ENCODE data around the gene PLCB3. TPM values are rescaled to one million over a fixed set of nuclear protein-coding genes. Genes with fewer than 3 reads are reported as not detected.
"Not testable (repeated sequence)": the region's sequence is repeated elsewhere in the genome, so short reads cannot be mapped to it uniquely, and the experiment has no call there.

Gene PLCB3
- polyA plus RNA-seq, 3 donors = 13.7 to 17.7 (median 15.8) TPM

DNA sequence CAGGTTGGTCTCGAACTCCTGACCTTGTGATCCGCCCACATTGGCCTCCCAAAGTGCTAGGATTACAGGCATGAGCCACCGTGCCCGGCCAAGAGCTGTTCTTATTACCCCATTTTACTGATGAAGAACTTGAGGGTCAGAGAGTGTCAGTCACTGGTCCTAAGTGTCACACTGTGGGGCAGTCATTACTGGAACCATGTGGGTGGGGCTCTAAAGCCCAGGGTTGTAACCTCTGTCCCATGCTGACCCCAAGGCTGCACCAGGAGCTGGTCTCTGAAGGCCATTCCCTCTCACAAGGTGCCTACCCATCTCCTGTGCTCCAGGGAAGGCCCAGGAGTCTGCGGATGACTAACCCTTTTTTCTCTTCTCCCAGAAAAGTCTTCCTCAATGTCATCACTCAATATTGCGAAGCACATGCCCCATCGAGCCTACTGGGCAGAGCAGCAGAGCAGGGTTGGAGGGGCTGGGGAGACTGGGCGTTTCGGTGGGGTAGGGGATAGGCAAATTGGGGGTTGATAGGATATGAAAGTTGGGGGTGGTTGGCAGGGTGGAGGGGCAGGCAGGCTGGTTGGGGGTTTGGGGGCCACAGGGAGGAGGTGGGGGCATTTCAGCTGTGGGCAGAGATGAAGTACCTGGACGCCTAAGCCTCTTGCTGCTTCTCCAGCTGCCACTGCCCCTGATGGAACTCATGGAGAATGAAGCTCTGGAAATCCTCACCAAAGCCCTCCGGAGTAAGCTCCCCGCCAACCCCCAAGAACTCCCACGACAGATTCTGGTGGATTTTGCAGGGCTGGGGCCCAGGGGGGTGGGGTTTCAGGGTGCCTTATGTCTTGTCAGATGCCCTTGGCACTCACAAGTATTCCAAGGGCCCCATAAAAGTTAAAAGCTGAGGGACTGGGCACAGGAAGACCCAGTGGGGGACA lies 52.0 kb downstream of the PLCB3 start:
- no peak for DNase-seq

- no peak for DNase-seq
Observed at GRCh38 chr11:64304032-64304315, 52.6 kb downstream of the PLCB3 start.

GRCh38 chr11:64304316-64305072 lies 53.2 kb downstream of the PLCB3 start:
- peak; percentile 88 for DNase-seq

GRCh38 chr11:64305075-64305690 lies 53.9 kb downstream of the PLCB3 start, which contains the start of gene ESRRA:
Gene ESRRA (plus strand): TSS chr11:64305524. CDS start chr11:64307180, 1,656 bp downstream.
- peak; percentile 97 for DNase-seq

- peak; percentile 45 for DNase-seq
Observed at GRCh38 chr11:64305691-64306562, 54.6 kb downstream of the PLCB3 start.

- no peak for DNase-seq
Observed at GRCh38 chr11:64306563-64306875, 55.2 kb downstream of the PLCB3 start.

- DNase-seq = no peak
Observed at GRCh38 chr11:64306876-64307622, 55.7 kb downstream of the PLCB3 start.

DNA sequence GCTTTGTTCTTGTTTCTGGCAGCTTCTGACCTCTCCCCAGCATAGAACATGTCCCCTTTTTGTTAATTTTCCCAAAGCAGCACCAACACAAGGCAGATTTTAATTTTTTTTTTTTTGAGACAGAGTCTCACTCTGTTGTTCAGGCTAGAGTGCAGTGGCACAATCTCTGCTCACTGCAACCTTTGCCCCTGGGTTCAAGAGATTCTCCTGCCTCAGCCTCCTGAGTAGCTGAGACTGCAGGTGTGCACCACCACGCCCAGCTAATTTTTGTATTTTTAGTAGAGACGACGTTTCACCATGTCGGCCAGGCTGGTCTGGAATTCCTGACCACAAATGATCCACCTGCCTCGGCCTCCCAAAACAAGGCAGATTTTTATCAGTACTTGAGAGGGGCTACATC lies 56.5 kb downstream of the PLCB3 start:
- DNase-seq = not testable (repeated sequence)

- DNase-seq = no peak
Observed at GRCh38 chr11:64312947-64313346, 61.6 kb downstream of the PLCB3 start.

DNA sequence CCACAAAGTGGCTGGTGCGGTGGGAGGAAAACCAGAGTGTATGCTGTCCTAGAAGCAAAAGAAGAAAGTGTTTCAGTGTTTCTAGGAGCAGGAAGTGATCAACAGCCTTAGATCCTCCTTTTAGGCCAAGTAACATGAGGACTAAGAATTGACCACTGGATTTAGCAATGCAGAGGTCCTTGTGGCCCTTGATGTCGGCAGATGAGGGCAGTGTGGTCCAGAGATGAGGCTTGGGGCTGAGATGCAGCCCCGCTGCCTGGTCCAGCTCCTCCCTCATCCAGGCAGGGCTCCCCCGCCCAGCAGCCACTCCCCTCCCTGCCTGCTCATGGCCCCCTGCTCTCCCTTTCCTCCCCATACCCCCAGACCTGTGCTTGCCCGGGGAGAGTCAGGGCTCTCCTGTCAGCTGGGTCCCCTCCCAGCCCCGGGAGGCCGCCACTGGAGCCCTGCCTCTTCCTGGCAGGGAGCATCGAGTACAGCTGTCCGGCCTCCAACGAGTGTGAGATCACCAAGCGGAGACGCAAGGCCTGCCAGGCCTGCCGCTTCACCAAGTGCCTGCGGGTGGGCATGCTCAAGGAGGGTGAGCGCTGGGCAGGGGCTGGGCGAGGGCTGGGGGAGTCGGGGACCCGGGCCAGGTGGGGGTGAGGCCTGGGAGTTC lies 62.3 kb downstream of the PLCB3 start:
- no peak for DNase-seq

DNA sequence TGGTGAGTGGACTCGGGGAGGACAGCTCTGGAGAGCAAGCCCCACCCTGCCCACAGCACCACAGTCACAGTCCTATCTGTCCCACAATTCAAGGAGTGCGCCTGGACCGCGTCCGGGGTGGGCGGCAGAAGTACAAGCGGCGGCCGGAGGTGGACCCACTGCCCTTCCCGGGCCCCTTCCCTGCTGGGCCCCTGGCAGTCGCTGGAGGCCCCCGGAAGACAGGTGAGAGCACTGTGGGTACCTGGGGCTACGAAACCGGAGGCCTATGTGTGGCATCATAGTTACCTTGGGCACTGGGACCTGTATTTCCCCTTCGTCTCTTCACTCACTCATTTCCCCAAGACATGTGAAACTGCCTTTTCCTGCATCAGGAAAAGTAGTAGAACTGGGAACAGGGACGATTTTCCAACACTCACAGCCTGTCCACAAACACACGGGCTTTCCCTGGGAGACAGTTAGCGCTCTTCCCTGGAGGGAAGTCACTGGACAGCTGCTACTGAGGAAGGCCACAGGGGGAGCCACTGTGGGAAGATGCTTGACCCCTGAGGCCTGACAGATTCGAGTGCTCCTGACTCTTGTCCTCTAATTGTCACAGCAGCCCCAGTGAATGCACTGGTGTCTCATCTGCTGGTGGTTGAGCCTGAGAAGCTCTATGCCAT lies 62.9 kb downstream of the PLCB3 start:
- no peak for DNase-seq

- no peak for DNase-seq
Observed at GRCh38 chr11:64314805-64315561, 63.7 kb downstream of the PLCB3 start.

DNA sequence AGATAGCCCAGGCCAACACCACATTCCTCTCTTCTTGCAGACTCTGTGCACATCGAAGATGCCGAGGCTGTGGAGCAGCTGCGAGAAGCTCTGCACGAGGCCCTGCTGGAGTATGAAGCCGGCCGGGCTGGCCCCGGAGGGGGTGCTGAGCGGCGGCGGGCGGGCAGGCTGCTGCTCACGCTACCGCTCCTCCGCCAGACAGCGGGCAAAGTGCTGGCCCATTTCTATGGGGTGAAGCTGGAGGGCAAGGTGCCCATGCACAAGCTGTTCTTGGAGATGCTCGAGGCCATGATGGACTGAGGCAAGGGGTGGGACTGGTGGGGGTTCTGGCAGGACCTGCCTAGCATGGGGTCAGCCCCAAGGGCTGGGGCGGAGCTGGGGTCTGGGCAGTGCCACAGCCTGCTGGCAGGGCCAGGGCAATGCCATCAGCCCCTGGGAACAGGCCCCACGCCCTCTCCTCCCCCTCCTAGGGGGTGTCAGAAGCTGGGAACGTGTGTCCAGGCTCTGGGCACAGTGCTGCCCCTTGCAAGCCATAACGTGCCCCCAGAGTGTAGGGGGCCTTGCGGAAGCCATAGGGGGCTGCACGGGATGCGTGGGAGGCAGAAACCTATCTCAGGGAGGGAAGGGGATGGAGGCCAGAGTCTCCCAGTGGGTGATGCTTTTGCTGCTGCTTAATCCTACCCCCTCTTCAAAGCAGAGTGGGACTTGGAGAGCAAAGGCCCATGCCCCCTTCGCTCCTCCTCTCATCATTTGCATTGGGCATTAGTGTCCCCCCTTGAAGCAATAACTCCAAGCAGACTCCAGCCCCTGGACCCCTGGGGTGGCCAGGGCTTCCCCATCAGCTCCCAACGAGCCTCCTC lies 64.6 kb downstream of the PLCB3 start:
- not testable (repeated sequence) for DNase-seq

- DNase-seq = no peak
Observed at GRCh38 chr11:64316672-64317324, 65.5 kb downstream of the PLCB3 start.

GRCh38 chr11:64317325-64317960 lies 66.1 kb downstream of the PLCB3 start, which contains the start of gene TRMT112:
Gene TRMT112 (minus strand): TSS chr11:64317559. CDS start chr11:64317526, 33 bp downstream.
- peak; percentile 98 for DNase-seq

DNA sequence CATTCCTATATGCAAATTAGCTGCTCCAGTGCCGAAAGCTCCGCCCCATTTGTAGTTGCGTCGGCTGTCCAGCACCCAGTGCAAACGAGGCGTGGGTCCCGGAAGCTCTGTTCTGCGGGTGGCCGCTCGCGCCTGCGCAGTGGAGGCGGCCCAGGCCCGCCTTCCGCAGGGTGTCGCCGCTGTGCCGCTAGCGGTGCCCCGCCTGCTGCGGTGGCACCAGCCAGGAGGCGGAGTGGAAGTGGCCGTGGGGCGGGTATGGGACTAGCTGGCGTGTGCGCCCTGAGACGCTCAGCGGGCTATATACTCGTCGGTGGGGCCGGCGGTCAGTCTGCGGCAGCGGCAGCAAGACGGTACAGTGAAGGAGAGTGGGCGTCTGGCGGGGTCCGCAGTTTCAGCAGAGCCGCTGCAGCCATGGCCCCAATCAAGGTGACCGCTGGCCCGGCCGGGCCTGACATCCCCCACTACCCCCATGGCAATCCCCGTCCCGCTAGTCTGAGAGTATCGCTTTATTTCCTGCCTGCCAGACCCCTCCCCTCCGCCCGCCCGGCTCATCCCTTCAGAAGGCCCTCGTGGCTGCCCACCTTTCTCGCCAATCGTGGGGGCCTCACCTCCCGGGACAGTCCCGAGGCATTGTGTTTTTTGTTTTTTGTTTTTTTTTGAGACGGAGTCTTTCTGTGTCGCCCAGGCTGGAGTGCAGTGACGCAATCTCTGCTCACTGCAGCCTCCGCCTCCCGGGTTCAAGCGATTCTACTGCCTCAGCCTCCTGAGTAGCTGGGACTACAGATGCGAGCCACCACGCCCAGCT lies 66.8 kb downstream of the PLCB3 start, which contains the start of gene PRDX5:
TSS of gene PRDX5 (plus strand) at position 161 of the 805 bp plus-strand sequence. CDS start at position 256, 95 bp downstream.
- peak; percentile 96 for DNase-seq
